CD4-positive, alpha-beta T cell treated with Interleukin-4 for 1 hour (primary cell): ENCODE measurements around the gene CD99.
"Not testable (repeated sequence)": the region's sequence is repeated elsewhere in the genome, so short reads cannot be mapped to it uniquely, and the experiment has no call there.

ENCODE experiments used
- DNase-seq, 2 donors: peaks; one replicate each; pipeline ENCODE4 v3.0.0-alpha.2; 2020 to 2022

The CD99 gene

DNA sequence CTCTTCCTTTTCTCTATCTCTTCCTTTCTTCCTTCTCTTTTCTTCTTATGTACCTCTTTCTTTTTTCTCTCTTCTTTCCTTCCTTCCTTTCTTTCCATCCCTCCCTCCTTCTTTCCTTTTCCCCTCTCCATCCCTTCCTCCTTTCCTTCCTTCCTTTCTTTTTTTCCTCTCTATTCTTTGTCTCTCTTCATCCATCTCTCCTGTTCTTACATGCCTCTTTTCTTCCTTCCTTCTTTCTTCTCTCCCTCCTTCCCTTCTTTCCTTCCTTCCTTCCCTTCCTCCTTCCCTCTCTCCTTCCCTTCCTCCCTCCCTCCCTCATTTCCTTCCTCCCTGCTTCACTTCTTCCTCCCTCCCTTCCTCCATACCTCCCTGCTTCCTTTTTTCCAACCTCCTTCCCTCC lies 41.6 kb downstream of the CD99 start:
- DNase-seq = no peak

DNA sequence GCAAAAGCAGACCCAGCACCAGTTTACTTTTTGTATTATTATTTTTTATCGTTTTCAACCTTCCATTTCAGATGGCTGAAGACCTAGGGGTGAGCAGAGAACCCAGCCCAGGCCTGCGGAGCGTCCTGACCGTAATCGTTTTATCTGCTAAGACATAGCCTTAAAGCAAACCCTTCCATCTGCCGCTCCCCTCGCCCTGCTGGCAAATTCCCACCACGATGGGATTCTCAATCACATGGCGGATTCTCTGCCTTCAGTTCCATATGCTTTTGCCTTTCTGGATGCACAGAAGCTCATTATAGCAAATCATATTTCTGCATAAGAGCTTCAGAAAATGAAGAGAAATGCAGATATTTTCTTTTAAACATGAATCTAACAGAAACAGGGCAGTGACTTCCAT lies 42.2 kb downstream of the CD99 start:
- no peak for DNase-seq

DNA sequence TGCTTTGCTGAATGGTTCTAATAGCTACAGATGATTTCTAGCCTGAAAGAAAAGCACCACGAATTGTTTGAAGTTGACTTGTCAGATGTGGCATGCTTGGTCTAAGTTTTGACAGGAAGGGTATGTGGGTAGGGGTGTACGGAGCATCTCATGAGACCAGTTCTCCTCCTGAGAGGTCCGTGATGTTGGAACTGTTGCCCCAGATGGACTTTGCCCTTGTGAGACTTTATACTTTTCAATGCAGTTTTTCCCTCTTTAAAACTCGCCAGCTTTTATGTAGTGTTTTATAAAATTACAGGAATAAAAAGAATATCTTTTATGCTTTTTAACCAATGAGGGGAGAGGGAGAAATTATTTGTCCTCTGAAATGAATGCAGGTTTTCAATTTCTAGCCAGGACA lies 44.2 kb downstream of the CD99 start:
- no peak for DNase-seq

GRCh38 chrX:2740672-2741071 lies 49.6 kb downstream of the CD99 start:
- DNase-seq = no peak

GRCh38 chrX:2741386-2741785 lies 50.3 kb downstream of the CD99 start:
- DNase-seq = no peak

DNA sequence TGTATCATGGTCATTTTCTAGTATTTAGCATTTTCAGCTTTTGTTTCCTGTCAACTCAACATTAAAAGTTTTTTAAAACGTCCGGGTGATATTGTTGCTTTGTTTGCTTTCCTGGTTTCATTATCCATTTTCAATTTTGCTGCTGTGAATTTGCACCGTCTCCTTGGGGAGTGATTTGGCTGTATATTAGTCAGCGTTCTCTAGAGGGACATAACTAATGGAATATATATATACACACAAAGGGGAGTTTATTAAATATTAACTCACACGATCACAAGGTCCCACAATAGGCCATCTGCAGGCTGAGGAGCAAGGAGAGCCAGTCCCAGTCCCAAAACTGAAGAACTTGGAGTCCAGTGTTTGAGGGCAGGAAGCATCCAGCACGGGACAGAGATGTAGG lies 55.2 kb downstream of the CD99 start:
- DNase-seq = not testable (repeated sequence)

DNA sequence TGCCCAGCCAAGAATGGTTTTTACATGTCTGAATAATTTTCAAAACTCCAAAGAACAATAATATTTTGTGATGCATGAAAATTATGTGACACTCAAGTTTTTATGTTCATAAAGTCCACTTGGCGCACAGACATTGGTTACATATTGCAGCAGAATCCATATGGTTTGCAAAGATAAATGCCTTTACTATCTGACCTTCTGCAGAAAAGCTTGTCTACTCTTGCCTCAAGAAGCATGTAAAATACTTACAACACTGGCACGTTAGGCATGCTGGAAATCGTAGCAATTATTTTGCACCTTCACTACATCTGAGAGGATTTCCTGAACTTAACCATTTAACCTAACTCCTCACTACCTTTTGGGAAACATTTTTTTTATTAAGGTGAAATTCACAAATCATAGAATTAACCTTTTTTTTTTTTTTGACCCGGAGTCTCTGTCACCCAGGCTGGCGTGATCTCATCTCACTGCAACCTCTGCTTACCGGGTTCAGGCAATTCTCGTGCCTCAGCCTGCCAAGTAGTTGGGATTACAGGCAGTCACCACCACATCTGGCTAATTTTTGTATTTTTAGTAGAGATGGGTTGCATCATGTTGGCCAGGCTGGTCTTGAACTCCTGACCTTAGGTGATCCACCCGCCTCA lies 57.2 kb downstream of the CD99 start:
- DNase-seq = no peak

GRCh38 chrX:2748815-2749188 lies 57.7 kb downstream of the CD99 start:
- no peak for DNase-seq

- DNase-seq = no peak
These were observed 60.2 kb downstream of the CD99 start for GRCh38 chrX:2751291-2751690.

DNA sequence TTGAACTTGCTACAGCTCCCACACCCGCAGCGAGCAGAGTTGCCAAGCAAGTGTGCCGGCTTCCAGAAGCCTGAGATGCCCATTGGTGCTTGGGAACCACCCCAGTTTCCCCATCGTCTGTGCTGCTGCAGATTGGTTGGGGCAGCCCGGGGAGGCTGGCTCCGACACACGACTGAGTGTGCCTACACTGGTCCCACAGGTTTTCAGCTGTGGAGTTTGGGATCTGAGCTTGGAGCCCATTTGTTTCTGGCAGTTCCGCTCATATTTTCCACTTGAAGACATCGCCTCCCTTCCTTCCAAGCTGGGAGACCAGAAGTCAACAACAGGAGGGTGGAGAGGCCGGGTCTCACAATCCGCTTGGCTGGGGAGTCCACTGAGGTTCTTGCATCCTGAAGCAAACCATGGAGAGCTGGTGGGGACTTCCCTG lies 60.8 kb downstream of the CD99 start, which contains the start of gene XG:
XG (plus strand) TSS at position 167 of the 427 bp plus-strand sequence; CDS start at position 402, 235 bp downstream.
- not testable (repeated sequence) for DNase-seq

DNA sequence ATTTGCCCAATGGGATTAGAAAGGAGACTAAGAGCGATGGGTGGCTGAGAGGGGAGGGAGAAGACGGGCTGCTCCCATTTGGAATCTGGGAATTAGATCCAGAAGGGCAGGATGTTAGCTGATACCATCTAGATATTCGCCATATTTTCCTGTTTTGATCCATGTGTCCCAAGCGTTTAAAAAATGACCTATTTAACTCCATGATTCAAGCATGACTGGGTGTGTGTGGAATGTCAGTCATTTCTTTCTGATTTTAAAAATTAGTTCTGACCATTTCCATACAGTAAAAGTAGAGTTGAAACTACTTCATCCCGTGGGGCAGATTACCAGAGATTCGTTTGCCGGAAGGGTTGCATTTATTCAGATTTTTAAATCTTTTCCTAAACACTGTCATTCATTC lies 61.3 kb downstream of the CD99 start:
- not testable (repeated sequence) for DNase-seq

GRCh38 chrX:2755163-2755715 lies 64.1 kb downstream of the CD99 start:
- DNase-seq = not testable (repeated sequence)

- DNase-seq = no peak
These were observed 65.5 kb downstream of the CD99 start for GRCh38 chrX:2756548-2756947.

DNA sequence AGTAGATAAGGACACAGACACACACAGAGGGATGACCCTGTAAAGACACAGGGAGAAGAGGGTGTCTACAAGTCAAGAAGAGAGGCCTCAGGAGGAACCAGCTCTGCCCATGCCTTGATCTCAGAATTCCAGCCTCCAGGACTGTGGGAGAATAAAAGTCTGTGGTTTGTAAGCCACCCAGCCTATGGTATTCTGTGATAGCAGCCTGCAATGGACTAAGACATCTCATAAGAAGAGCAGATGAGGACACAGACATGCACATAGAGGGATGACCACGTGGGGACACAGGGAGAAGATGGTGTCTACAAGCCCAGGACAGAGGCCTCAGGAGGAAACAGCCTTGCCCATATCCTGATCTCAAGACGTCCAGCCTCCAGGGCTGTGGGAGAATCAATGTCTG lies 70.2 kb downstream of the CD99 start:
- no peak for DNase-seq

GRCh38 chrX:2762671-2763070 lies 71.6 kb downstream of the CD99 start:
- not testable (repeated sequence) for DNase-seq

DNA sequence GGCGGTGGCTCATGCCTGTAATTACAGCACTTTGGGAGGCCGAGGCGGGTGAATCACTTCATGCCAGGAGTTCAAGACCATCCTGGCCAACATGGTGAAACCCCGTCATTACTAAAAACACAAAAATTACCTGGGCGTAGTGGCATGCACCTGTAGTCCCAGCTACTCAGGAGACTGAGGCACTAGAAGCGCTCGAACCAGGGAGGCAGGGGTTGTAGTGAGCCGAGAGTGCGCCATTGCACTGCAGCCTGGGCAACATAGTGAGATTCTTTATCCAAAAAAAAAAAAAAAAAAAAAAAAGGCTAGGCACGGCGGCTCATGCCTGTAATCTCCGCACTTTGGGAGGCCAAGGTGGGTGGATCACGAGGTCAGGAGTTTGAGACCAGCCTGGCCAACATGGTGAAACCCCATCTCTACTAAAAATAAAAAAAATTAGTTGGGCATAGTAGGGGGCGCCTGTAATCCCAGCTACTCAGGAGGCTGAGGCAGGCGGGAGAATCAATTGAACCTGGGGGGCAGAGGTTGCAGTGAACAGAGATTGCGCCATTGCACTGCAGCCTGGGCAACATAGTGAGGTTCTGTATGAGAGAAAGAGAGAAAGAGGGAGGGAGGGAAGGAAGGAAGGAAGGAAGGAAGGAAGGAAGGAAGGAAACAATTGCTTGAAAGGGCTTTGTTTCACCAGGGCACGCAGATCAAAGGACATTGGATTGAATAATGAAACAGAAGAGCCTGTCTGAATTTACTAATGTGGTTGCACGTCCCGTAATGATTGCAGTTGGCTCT lies 73.9 kb downstream of the CD99 start:
- DNase-seq = not testable (repeated sequence)

GRCh38 chrX:2765549-2765830 lies 74.4 kb downstream of the CD99 start:
- no peak for DNase-seq

DNA sequence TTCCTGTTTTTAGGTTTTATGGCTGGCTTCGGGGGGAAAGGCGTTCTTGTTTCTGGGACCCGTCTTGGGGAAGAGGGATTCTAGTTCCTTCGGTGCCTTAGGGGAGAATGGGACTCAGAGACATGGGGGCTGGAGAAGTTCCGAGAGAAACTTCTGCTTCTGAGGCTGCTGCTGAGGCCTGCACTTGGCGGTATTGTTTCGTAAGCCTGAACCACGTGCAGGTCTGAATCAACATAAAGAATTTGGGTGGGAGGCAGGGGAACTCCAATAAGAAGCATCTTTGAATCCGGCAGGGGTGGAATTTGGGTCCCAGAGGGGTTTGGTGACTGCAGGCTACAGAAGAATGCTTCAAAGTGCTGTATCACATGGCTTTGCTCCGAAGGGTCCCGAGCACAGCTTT lies 75.8 kb downstream of the CD99 start:
- peak in 1 of 2 donors; percentile 18 for DNase-seq

DNA sequence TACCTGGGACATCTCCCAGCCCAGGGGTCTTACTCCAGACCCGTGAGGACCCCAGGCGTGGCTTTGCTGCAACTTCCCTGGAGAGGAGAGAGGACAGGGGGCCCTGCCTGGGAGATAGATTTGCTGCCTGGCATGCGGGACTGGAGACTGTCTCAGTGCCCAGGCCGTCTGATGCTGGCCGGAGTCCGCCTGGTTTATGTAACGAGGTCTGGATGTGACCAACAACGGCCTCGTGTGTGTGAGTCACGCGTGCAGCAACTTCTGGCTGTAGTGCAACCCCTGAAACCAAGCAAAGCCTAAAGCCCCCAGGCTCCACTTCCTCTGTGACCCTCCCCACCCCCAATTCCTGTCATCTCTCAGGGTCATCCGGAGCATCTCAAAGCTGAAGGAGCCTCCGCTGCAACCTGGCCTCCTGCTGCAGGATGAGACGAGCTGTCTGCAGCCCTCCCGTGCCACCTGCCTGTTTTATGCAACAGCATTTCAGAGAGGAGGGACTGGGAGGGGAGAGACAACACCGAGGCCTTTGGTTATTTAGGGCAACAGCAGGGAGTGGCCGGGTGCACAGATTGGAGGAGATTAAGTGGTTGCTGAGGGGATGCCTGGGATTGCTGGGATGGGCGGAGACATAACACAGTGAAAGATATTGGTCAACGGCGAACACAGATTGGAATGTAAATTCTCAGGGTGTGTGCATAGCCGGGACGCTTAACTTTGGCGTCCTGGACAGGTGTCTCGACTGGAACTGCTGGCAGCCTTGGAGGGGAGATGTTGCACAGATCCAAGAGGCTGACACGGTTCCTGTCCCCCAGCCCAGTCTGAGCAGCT lies 76.7 kb downstream of the CD99 start:
- DNase-seq = peak in 1 of 2 donors; percentile 55

- no peak for DNase-seq
These were observed 78.5 kb downstream of the CD99 start for GRCh38 chrX:2769615-2770014.

- DNase-seq = not testable (repeated sequence)
These were observed 82.3 kb downstream of the CD99 start for GRCh38 chrX:2773166-2774055.

- no peak for DNase-seq
These were observed 83.0 kb downstream of the CD99 start for GRCh38 chrX:2774057-2774456.
